H9 (cell line): ENCODE results near the gene STAP2. TPM values are rescaled to one million over a fixed set of nuclear protein-coding genes. Genes with fewer than 3 reads are reported as not detected.

Experiments used
- DNase-seq: peaks from one replicate; pipeline ENCODE4 v3.0.0-alpha.2; 2017
- H2AFZ ChIP-seq: one replicate; pipeline ENCODE4 v1.6.1; 2013; ENCODE audit warnings: mild to moderate bottlenecking, low read length, control low read depth, moderate library complexity
- H2AK5ac ChIP-seq: 2 replicates; pipeline ENCODE4 v1.6.1; 2013; ENCODE audit warnings: low read length, control low read depth, mixed read lengths; ENCODE audit not compliant: insufficient read length
- H2BK120ac ChIP-seq: one replicate; pipeline ENCODE4 v1.6.1; 2013; ENCODE audit warnings: low read depth, mild to moderate bottlenecking, low read length, control low read depth, inconsistent platforms; ENCODE audit not compliant: poor library complexity, severe bottlenecking
- H2BK12ac ChIP-seq: 2 replicates; pipeline ENCODE4 v1.6.1; 2013; ENCODE audit warnings: low read length, control low read depth, mixed read lengths, low read depth; ENCODE audit not compliant: insufficient read length
- H2BK15ac ChIP-seq: 2 replicates; pipeline ENCODE4 v1.6.1; 2013; ENCODE audit warnings: low read depth, low read length, control low read depth
- H2BK20ac ChIP-seq: one replicate; pipeline ENCODE4 v1.6.1; 2013; ENCODE audit warnings: low read depth, mild to moderate bottlenecking, low read length, control low read depth, inconsistent platforms; ENCODE audit not compliant: poor library complexity, severe bottlenecking
- H2BK5ac ChIP-seq: 2 replicates; pipeline ENCODE4 v1.6.1; 2013; ENCODE audit warnings: low read length, control low read depth, mixed read lengths; ENCODE audit not compliant: insufficient read length
- H3K14ac ChIP-seq: 2 replicates; pipeline ENCODE4 v1.6.1; 2013; ENCODE audit warnings: low read length, control low read depth; ENCODE audit not compliant: insufficient read depth
- H3K18ac ChIP-seq: 2 replicates; pipeline ENCODE4 v1.6.1; 2013; ENCODE audit warnings: low read depth, mild to moderate bottlenecking, mixed read lengths, low read length, control low read depth; ENCODE audit not compliant: insufficient read length
- H3K23ac ChIP-seq: 2 replicates; pipeline ENCODE4 v1.6.1; 2013; ENCODE audit warnings: low read length, control low read depth, mixed read lengths, low read depth; ENCODE audit not compliant: insufficient read length
- H3K23me2 ChIP-seq: 2 replicates; pipeline ENCODE4 v1.6.1; 2013; ENCODE audit warnings: low read depth, mild to moderate bottlenecking, mixed read lengths, low read length, control low read depth; ENCODE audit not compliant: insufficient read length, poor library complexity, severe bottlenecking
- H3K27ac ChIP-seq: 2 replicates; pipeline ENCODE4 v1.5.1; 2013; ENCODE audit warnings: low read length, control low read depth, mixed read lengths, low read depth; ENCODE audit not compliant: insufficient read length
- H3K27me3 ChIP-seq: 2 replicates; pipeline ENCODE4 v1.6.1; 2013; ENCODE audit warnings: low read length, control low read depth, inconsistent platforms; ENCODE audit not compliant: insufficient read depth
- H3K4ac ChIP-seq: 2 replicates; pipeline ENCODE4 v1.6.1; 2013; ENCODE audit warnings: low read depth, mild to moderate bottlenecking, control low read depth, inconsistent platforms, low read length, moderate library complexity
- H3K4me1 ChIP-seq: 2 replicates; pipeline ENCODE4 v1.6.1; 2013; ENCODE audit warnings: low read length, control low read depth, inconsistent platforms; ENCODE audit not compliant: insufficient read depth
- H3K4me2 ChIP-seq: 2 replicates; pipeline ENCODE4 v1.6.1; 2013; ENCODE audit warnings: low read length, control low read depth, mixed read lengths; ENCODE audit not compliant: insufficient read length, insufficient read depth
- H3K56ac ChIP-seq: 2 replicates; pipeline ENCODE4 v1.6.1; 2013; ENCODE audit warnings: low read depth, mild to moderate bottlenecking, mixed read lengths, low read length, control low read depth; ENCODE audit not compliant: insufficient read length
- H3K79me1 ChIP-seq: 2 replicates; pipeline ENCODE4 v1.6.1; 2013; ENCODE audit warnings: low read depth, mild to moderate bottlenecking, moderate library complexity, low read length, control low read depth, inconsistent platforms; ENCODE audit not compliant: insufficient read depth, poor library complexity, severe bottlenecking
- H3K79me2 ChIP-seq: 2 replicates; pipeline ENCODE4 v1.6.1; 2013; ENCODE audit warnings: low read length, control low read depth, inconsistent platforms; ENCODE audit not compliant: insufficient read depth
- H3K9ac ChIP-seq: 2 replicates; pipeline ENCODE4 v1.6.1; 2013; ENCODE audit warnings: low read length, control low read depth, mixed read lengths; ENCODE audit not compliant: insufficient read length; ENCODE audit errors: extremely low read depth
- H3K9me3 ChIP-seq: one replicate; pipeline ENCODE4 v1.6.1; 2013; ENCODE audit warnings: low read depth, low read length, inconsistent platforms; ENCODE audit not compliant: control insufficient read depth
- H3T11ph ChIP-seq: one replicate; pipeline ENCODE4 v1.6.1; 2013; ENCODE audit warnings: mild to moderate bottlenecking, low read length, control low read depth, inconsistent platforms
- H4K20me1 ChIP-seq: one replicate; pipeline ENCODE4 v1.6.1; 2013; ENCODE audit not compliant: control insufficient read depth, insufficient read length, insufficient read depth
- H4K5ac ChIP-seq: 2 replicates; pipeline ENCODE4 v1.6.1; 2013; ENCODE audit warnings: low read depth, mild to moderate bottlenecking, mixed read lengths, low read length, control low read depth; ENCODE audit not compliant: insufficient read length
- H4K8ac ChIP-seq: replicated peaks from 2 replicates; pipeline ENCODE4 v1.6.1; 2013; ENCODE audit warnings: low read length, control low read depth, mixed read lengths, low read depth; ENCODE audit not compliant: insufficient read length
- H4K91ac ChIP-seq: 2 replicates; pipeline ENCODE4 v1.6.1; 2013; ENCODE audit warnings: low read depth, mild to moderate bottlenecking, moderate library complexity, mixed read lengths, low read length, control low read depth; ENCODE audit not compliant: insufficient read length
- H3K27ac Mint-ChIP-seq, 3 experiments: 2 replicates in 2 of 3; 3 replicates in 1 of 3; pipeline ENCODE4 v1.8.0; 2020 to 2021; ENCODE audit warnings: mixed read lengths in 3 of 3, mild to moderate bottlenecking in 1 of 3, moderate library complexity in 1 of 3
- H3K27me3 Mint-ChIP-seq: 2 replicates; pipeline ENCODE4 v1.8.0; 2021; ENCODE audit warnings: low read depth, mild to moderate bottlenecking, moderate library complexity, mixed read lengths
- H3K36me3 Mint-ChIP-seq, 3 experiments: 2 replicates in 2 of 3; 3 replicates in 1 of 3; pipeline ENCODE4 v1.8.0; 2020 to 2021; ENCODE audit warnings: low read depth in 3 of 3, mixed read lengths in 3 of 3; ENCODE audit not compliant: insufficient read depth in 1 of 3
- H3K4me1 Mint-ChIP-seq, 2 experiments: 2 replicates each; pipeline ENCODE4 v1.8.0; 2020; ENCODE audit warnings: mixed read lengths in 2 of 2
- H3K4me3 Mint-ChIP-seq, 2 experiments: 2 replicates in 1 of 2; 3 replicates in 1 of 2; pipeline ENCODE4 v1.8.0; 2020 to 2021; ENCODE audit warnings: mild to moderate bottlenecking in 2 of 2, mixed read lengths in 2 of 2, moderate library complexity in 1 of 2
- H3K9me3 Mint-ChIP-seq, 2 experiments: 2 replicates in 1 of 2; 3 replicates in 1 of 2; pipeline ENCODE4 v1.8.0; 2020; ENCODE audit warnings: mild to moderate bottlenecking in 2 of 2, mixed read lengths in 2 of 2, moderate library complexity in 1 of 2
- WGBS: extraction: QIAGEN DNeasy Blood & Tissue Kit; methylation state at CpG from one replicate; pipeline ENCODE4 v1.1.7; 2013; ENCODE audit warnings: missing lambda C conversion rate, low lambda C conversion rate, mixed read lengths; ENCODE audit not compliant: insufficient read length; ENCODE audit errors: extremely low coverage; 5-methylcytosine and 5-hydroxymethylcytosine counted together
- total RNA-seq: library from RNA; stranded (reverse); gene quantifications from 2 replicates; pipeline ENCODE4 v1.2.1, GENCODE V29; 2021
- TF ChIP-seq, protein P1 (sequence below): fragments of 200-600 bp; sonication (generic); conservative IDR thresholded peaks from 3 replicates; pipeline ENCODE4 v1.8.0; 2021; ENCODE audit warnings: antibody characterized with exemption, mild to moderate bottlenecking

STAP2 gene
- total RNA-seq, 1 experiment from 2014 or later: 20.2 TPM

DNA sequence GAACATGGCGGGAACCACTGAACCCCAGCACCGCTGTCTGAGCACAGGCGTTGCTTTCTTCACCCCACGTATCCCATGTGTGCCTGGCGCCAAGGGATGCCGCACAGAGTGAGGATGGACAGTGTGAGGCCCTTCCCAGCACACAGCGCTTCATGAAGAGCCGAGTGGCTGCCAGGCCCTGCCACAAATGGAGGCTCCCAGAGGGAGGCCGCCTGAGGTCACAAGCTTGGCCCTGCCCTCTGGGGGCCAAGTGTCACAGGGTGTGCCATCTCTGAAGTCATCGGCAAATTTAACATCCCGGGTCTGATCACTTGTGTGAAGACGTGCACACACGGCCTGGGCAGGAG is 29.1 kb upstream of the STAP2 start:
- H3K4ac ChIP-seq: no peak overlapping the region
- H3K4me2 ChIP-seq: no peak overlapping the region
- no peak overlapping the region for H2BK5ac ChIP-seq
- H3K27ac ChIP-seq: no peak overlapping the region
- peak overlapping the region; percentile 63 to 76 (median 64); a peak in 3 of 7 replicates for H3K27ac Mint-ChIP-seq
- no peak overlapping the region for H4K91ac ChIP-seq
- peak overlapping the region; percentile 12 for H3K18ac ChIP-seq
- H3K36me3 Mint-ChIP-seq: peaks cover 3 to 23% (median 11%) of the 10 kb centered on the region in 3 experiments; a peak in 4 of 7 replicates
- no peaks in the 10 kb centered on the region for H3K23me2 ChIP-seq
- peaks cover 4% of the 10 kb centered on the region; the same call in 1 of the 2 replicates for H3K27me3 Mint-ChIP-seq
- H3K9me3 ChIP-seq: no peaks in the 10 kb centered on the region
- no peak overlapping the region for H4K5ac ChIP-seq
- peaks cover 10 to 20% of the 10 kb centered on the region in 2 experiments for H3K4me1 Mint-ChIP-seq
- no peak overlapping the region for H3K23ac ChIP-seq
- no peaks in the 10 kb centered on the region for H3K9me3 Mint-ChIP-seq
- no peak overlapping the region for H3K9ac ChIP-seq
- TF ChIP-seq, protein P1, sequence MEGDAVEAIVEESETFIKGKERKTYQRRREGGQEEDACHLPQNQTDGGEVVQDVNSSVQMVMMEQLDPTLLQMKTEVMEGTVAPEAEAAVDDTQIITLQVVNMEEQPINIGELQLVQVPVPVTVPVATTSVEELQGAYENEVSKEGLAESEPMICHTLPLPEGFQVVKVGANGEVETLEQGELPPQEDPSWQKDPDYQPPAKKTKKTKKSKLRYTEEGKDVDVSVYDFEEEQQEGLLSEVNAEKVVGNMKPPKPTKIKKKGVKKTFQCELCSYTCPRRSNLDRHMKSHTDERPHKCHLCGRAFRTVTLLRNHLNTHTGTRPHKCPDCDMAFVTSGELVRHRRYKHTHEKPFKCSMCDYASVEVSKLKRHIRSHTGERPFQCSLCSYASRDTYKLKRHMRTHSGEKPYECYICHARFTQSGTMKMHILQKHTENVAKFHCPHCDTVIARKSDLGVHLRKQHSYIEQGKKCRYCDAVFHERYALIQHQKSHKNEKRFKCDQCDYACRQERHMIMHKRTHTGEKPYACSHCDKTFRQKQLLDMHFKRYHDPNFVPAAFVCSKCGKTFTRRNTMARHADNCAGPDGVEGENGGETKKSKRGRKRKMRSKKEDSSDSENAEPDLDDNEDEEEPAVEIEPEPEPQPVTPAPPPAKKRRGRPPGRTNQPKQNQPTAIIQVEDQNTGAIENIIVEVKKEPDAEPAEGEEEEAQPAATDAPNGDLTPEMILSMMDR: no peak
- no peak overlapping the region for H3T11ph ChIP-seq
- H4K20me1 ChIP-seq: no peaks in the 10 kb centered on the region
- H2AFZ ChIP-seq: no peak overlapping the region
- H3K27me3 ChIP-seq: no peaks in the 10 kb centered on the region
- H2BK12ac ChIP-seq: no peak overlapping the region
- H3K79me1 ChIP-seq: no peaks in the 10 kb centered on the region
- no peak overlapping the region for H2BK120ac ChIP-seq
- H3K79me2 ChIP-seq: no peaks in the 10 kb centered on the region
- no peak for DNase-seq
- H3K4me1 ChIP-seq: no peaks in the 10 kb centered on the region; the same call in 1 of the 2 replicates
- H3K14ac ChIP-seq: no peak overlapping the region
- H2BK20ac ChIP-seq: no peak overlapping the region
- no CpG with 5 or more reads among the region's 13 CpGs for WGBS
- no peak overlapping the region for H3K4me3 Mint-ChIP-seq
- H4K8ac ChIP-seq: no peak overlapping the region
- no peak overlapping the region for H2AK5ac ChIP-seq
- H3K56ac ChIP-seq: no peak overlapping the region
- H2BK15ac ChIP-seq: no peak overlapping the region
